Activated CD4-positive, alpha-beta T cell treated with anti-CD3 and anti-CD28 coated beads, Interleukin-2, amount 10 ng/mL, durations not matched to agents 24 days and 14 days (primary cell): Measurements from ENCODE around the gene RHBDD1. TPM values are rescaled to one million over a fixed set of nuclear protein-coding genes. Genes with fewer than 3 reads are reported as not detected.
A peak's percentile ranks its signal among the peaks of the same experiment; 100 is the strongest.

Experiments
- DNase-seq: peaks from one replicate; pipeline ENCODE4 v3.0.0; 2022
- H3K27ac Mint-ChIP-seq: one replicate; pipeline ENCODE4 v1.8.0; 2022; ENCODE audit warnings: mild to moderate bottlenecking, mixed read lengths
- H3K27me3 Mint-ChIP-seq: one replicate; pipeline ENCODE4 v1.8.0; 2022; ENCODE audit warnings: mixed read lengths
- H3K36me3 Mint-ChIP-seq: one replicate; pipeline ENCODE4 v1.8.0; 2022; ENCODE audit warnings: low read depth, mild to moderate bottlenecking, mixed read lengths
- H3K4me1 Mint-ChIP-seq: one replicate; pipeline ENCODE4 v1.8.0; 2021; ENCODE audit warnings: mixed read lengths
- H3K4me3 Mint-ChIP-seq: one replicate; pipeline ENCODE4 v1.8.0; 2022; ENCODE audit warnings: mild to moderate bottlenecking, moderate library complexity, mixed read lengths
- H3K9me3 Mint-ChIP-seq: one replicate; pipeline ENCODE4 v1.8.0; 2021; ENCODE audit warnings: mixed read lengths
- intact Hi-C: fragments of 100-400 bp; cut with micrococcal nuclease; formaldehyde crosslinking; loops from one replicate; pipeline ENCODE4 v1.15.1; 2023
- total RNA-seq: library from RNA; stranded (reverse); gene quantifications from 2 replicates; pipeline ENCODE4 v1.2.3, GENCODE V29; 2022

Gene RHBDD1
- total RNA-seq, 1 donor from 2014 or later = 41.3 TPM

GRCh38 chr2:226962176-226962773, 126.4 kb downstream of the RHBDD1 start:
- Mint-ChIP-seq H3K9me3 (peaks cover 3% of the 10 kb centered on the region), H3K4me3 (no peak overlapping the region), H3K27me3 (no peaks in the 10 kb centered on the region), H3K27ac (no peak overlapping the region), H3K4me1 (no peaks in the 10 kb centered on the region), H3K36me3 (peaks cover 2% of the 10 kb centered on the region)
- intact Hi-C loops = no loop called here
- DNase-seq = no peak

DNA sequence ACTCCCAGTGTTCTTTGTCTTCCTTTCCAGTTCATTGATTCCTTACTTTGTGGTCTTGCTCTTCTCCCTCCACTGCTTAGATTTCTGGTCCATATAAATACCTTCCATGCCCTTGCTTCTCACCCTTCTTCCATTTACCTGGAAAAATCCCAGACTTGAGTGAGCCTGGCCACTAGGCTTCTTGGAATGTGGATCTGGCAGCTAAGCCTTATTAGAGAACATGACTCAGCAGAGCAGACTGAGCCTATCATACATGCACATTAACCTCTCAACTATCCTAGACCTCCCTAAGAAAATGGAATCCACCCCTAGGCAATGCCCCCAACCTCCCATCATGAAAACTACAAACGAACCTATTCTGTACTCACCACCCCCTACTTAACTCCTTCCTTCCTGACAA, 127.7 kb downstream of the RHBDD1 start:
- intact Hi-C loops = no loop called here
- no peak for DNase-seq
- no peaks in the 10 kb centered on the region for H3K27me3 Mint-ChIP-seq
- no peaks in the 10 kb centered on the region for H3K4me1 Mint-ChIP-seq
- no peak overlapping the region for H3K27ac Mint-ChIP-seq
- H3K9me3 Mint-ChIP-seq = no peaks in the 10 kb centered on the region
- H3K4me3 Mint-ChIP-seq = no peak overlapping the region
- H3K36me3 Mint-ChIP-seq = peaks cover 2% of the 10 kb centered on the region

GRCh38 chr2:226965376-226965775, 129.5 kb downstream of the RHBDD1 start:
- intact Hi-C loops = no loop called here
- Mint-ChIP-seq H3K36me3 (peaks cover 2% of the 10 kb centered on the region), H3K4me3 (no peak overlapping the region), H3K27ac (no peak overlapping the region), H3K9me3 (no peaks in the 10 kb centered on the region), H3K27me3 (no peaks in the 10 kb centered on the region), H3K4me1 (peaks cover 9% of the 10 kb centered on the region)
- DNase-seq = no peak

DNA sequence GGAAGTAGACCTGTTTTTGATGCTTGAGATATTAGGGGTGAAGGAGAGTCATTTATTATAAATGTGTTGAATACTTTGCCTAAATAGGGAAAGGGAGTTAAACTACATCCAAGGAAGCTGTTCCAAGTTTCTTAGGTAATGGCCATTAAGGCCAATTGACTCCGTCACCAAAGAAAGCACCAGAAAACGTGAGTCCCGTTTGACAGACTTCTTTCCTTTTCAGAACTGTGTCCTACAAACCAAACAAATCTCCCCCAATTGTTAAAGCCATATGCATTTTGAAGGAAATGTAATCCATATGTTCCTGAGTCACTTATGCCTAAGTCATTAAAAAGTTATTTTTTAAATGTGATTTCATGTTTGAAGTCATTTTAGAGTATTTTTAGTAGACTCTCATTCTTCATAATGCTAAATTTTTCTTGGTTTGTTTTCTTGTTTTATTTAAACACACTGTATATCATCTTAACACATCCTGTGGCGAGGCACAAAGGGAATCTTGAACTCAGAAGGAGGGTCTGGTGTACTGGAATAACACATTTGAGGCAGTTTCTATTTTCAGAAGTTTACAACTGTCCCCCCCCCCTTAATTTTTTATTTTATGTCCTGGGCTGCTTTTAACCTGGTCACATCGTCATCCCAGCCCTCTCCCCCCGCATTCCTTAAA, 133.7 kb downstream of the RHBDD1 start:
- Mint-ChIP-seq H3K27ac (no peak overlapping the region), H3K27me3 (no peaks in the 10 kb centered on the region), H3K36me3 (peaks cover 8% of the 10 kb centered on the region), H3K9me3 (no peaks in the 10 kb centered on the region), H3K4me3 (peak overlapping the region; percentile 56), H3K4me1 (peaks cover 26% of the 10 kb centered on the region)
- intact Hi-C loops = no loop called here
- DNase-seq = no peak

- Mint-ChIP-seq H3K27ac (peak overlapping the region; percentile 42), H3K9me3 (no peaks in the 10 kb centered on the region), H3K4me1 (peaks cover 26% of the 10 kb centered on the region), H3K27me3 (no peaks in the 10 kb centered on the region), H3K4me3 (peak overlapping the region; percentile 56), H3K36me3 (peaks cover 8% of the 10 kb centered on the region)
- intact Hi-C loops = no loop called here
- DNase-seq = no peak
Observed at GRCh38 chr2:226970362-226970761, 134.5 kb downstream of the RHBDD1 start.

- intact Hi-C loops = no loop called here
- H3K27ac Mint-ChIP-seq = no peak overlapping the region
- H3K36me3 Mint-ChIP-seq = peaks cover 8% of the 10 kb centered on the region
- no peaks in the 10 kb centered on the region for H3K9me3 Mint-ChIP-seq
- DNase-seq = no peak
- H3K4me3 Mint-ChIP-seq = peak overlapping the region; percentile 52
- H3K27me3 Mint-ChIP-seq = no peaks in the 10 kb centered on the region
- H3K4me1 Mint-ChIP-seq = peaks cover 26% of the 10 kb centered on the region
Observed at GRCh38 chr2:226971084-226971483, 135.2 kb downstream of the RHBDD1 start.

DNA sequence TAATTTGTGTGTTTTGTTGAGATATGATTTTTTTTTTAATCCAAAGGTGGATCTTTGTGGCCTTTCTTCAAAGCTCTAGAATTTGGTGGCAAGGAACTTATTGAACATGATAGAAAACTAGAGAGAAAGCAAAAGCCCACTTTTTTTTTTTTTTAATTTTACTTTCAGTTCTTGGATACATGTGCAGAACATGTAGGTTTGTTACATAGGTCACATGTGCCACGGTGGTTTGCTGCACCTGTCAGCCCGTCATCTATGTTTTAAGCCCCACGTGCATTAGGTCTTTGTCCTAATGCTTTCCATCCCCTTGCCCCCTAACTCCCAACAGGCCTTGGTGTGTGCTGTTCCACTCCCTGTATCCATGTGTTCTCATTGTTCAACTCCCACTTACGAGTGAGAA, 135.9 kb downstream of the RHBDD1 start:
- intact Hi-C loops = no loop called here
- Mint-ChIP-seq H3K9me3 (no peaks in the 10 kb centered on the region), H3K36me3 (peaks cover 6% of the 10 kb centered on the region), H3K4me3 (peak overlapping the region; percentile 4), H3K4me1 (peaks cover 26% of the 10 kb centered on the region), H3K27me3 (no peaks in the 10 kb centered on the region), H3K27ac (peak overlapping the region; percentile 12)
- no peak for DNase-seq

DNA sequence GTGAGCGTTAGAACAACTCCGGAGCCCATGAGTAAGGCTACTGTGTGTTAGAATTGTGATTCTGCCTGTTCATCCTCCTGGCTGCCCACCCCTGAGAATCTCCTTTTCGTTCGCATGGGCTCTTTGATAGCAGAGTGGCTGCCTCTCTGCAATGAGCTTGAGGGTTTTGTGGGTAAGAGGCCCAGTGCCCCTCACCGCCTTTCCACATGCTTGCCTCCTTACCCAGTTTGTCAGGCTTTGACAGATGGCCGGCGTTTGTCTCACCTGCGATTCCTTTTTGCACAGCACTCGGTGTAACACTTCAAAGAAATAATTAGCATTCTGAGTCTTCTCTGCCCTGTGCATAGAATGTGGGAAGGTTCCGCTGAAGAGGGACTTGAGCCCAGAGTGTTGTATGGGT, 138.0 kb downstream of the RHBDD1 start:
- H3K9me3 Mint-ChIP-seq = no peaks in the 10 kb centered on the region
- H3K4me1 Mint-ChIP-seq = peaks cover 37% of the 10 kb centered on the region
- H3K27ac Mint-ChIP-seq = no peak overlapping the region
- intact Hi-C loops = no loop called here
- no peak overlapping the region for H3K4me3 Mint-ChIP-seq
- no peaks in the 10 kb centered on the region for H3K27me3 Mint-ChIP-seq
- DNase-seq = no peak
- peaks cover 8% of the 10 kb centered on the region for H3K36me3 Mint-ChIP-seq

GRCh38 chr2:226977775-226978190, 141.9 kb downstream of the RHBDD1 start:
- Mint-ChIP-seq H3K9me3 (no peaks in the 10 kb centered on the region), H3K27me3 (no peaks in the 10 kb centered on the region), H3K4me3 (no peak overlapping the region), H3K36me3 (peaks cover 5% of the 10 kb centered on the region), H3K27ac (no peak overlapping the region), H3K4me1 (peaks cover 26% of the 10 kb centered on the region)
- no peak for DNase-seq
- intact Hi-C loops = loop anchor here (5.0 kb wide), 1 partner anchor 350 kb away; the partner anchor contains the start of gene MFF

GRCh38 chr2:226978300-226978699, 142.4 kb downstream of the RHBDD1 start:
- Mint-ChIP-seq H3K9me3 (no peaks in the 10 kb centered on the region), H3K4me1 (peaks cover 24% of the 10 kb centered on the region), H3K4me3 (no peak overlapping the region), H3K27ac (no peak overlapping the region), H3K27me3 (no peaks in the 10 kb centered on the region), H3K36me3 (peaks cover 5% of the 10 kb centered on the region)
- intact Hi-C loops = loop anchor here (5.0 kb wide), 1 partner anchor 349 kb away; the partner anchor contains the start of gene MFF
- DNase-seq = no peak

GRCh38 chr2:226979004-226979403, 143.2 kb downstream of the RHBDD1 start:
- Mint-ChIP-seq H3K27ac (no peak overlapping the region), H3K4me3 (no peak overlapping the region), H3K27me3 (no peaks in the 10 kb centered on the region), H3K4me1 (peaks cover 29% of the 10 kb centered on the region), H3K36me3 (peaks cover 4% of the 10 kb centered on the region), H3K9me3 (no peaks in the 10 kb centered on the region)
- no peak for DNase-seq
- intact Hi-C loops = loop anchor here (5.0 kb wide), 1 partner anchor 348 kb away; the partner anchor contains the start of gene MFF

DNA sequence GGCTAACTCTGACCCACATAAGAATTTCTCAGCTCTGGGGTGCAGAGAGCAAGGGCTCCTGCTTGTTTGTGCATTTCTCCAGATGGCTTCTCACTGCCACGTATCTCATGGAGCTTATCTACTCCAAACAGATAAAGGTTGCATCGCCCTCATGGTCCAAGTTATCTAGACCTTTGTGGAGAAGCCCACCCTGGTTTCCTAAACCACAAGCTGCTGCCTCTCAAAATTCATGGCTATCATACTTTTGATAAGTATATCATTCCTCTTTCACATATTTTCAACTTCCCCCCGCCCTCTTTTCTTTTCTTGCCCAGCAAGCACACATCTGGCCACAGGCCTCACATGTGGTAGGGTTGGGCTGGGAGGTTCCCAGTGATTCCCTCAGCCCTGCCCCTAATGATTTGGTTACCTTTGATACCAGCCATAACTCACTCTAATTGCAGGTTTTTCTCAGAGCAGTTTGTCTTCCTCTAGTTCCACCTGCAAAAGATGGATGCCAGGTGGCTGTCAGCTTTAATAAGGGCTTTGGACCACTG, 146.0 kb downstream of the RHBDD1 start:
- H3K4me1 Mint-ChIP-seq = peaks cover 41% of the 10 kb centered on the region
- H3K4me3 Mint-ChIP-seq = no peak overlapping the region
- no peaks in the 10 kb centered on the region for H3K9me3 Mint-ChIP-seq
- H3K36me3 Mint-ChIP-seq = peaks cover 6% of the 10 kb centered on the region
- no peak for DNase-seq
- no peaks in the 10 kb centered on the region for H3K27me3 Mint-ChIP-seq
- H3K27ac Mint-ChIP-seq = no peak overlapping the region
- intact Hi-C loops = loop anchor here (10.0 kb wide), 1 partner anchor 557 kb away; no protein-coding TSS in a partner anchor

GRCh38 chr2:226983895-226984749, 148.3 kb downstream of the RHBDD1 start:
- no peaks in the 10 kb centered on the region for H3K27me3 Mint-ChIP-seq
- H3K36me3 Mint-ChIP-seq = peaks cover 4% of the 10 kb centered on the region
- H3K4me3 Mint-ChIP-seq = no peak overlapping the region
- no peak for DNase-seq
- no peaks in the 10 kb centered on the region for H3K9me3 Mint-ChIP-seq
- peaks cover 29% of the 10 kb centered on the region for H3K4me1 Mint-ChIP-seq
- no peak overlapping the region for H3K27ac Mint-ChIP-seq
- intact Hi-C loops = loop anchor here (2.0 to 10.0 kb wide), 3 partner anchors 183 to 1095 kb away; no protein-coding TSS in a partner anchor
